HG03575 (cell line): ENCODE measurements around the gene FOXP1.

Source experiments
- ATAC-seq: cut with Tn5 transposase; IDR thresholded peaks from one replicate; pipeline ENCODE4 v1.9.1; 2021; ENCODE audit not compliant: unreplicated experiment, insufficient number of reproducible peaks, low FRiP score; ENCODE audit errors: extremely low read depth

The FOXP1 gene

GRCh38 chr3:71109241-71109976 lies 474.1 kb downstream of the FOXP1 start:
- ATAC-seq: no peak

- ATAC-seq: no peak
Measured at GRCh38 chr3:71107926-71108325, 475.6 kb downstream of the FOXP1 start.

GRCh38 chr3:71104976-71105375 lies 478.6 kb downstream of the FOXP1 start:
- ATAC-seq: no peak

- no peak for ATAC-seq
Measured at GRCh38 chr3:71104556-71104955, 479.0 kb downstream of the FOXP1 start.

GRCh38 chr3:71104121-71104541 lies 479.4 kb downstream of the FOXP1 start:
- ATAC-seq: no peak

- no peak for ATAC-seq
Measured at GRCh38 chr3:71103430-71103921, 480.1 kb downstream of the FOXP1 start.

GRCh38 chr3:71102111-71102983 lies 481.2 kb downstream of the FOXP1 start:
- ATAC-seq: no peak

GRCh38 chr3:71101626-71102025 lies 481.9 kb downstream of the FOXP1 start:
- ATAC-seq: no peak

- no peak for ATAC-seq
Measured at GRCh38 chr3:71101014-71101413, 482.5 kb downstream of the FOXP1 start.

GRCh38 chr3:71099997-71100719 lies 483.4 kb downstream of the FOXP1 start:
- no peak for ATAC-seq

- ATAC-seq: no peak
Measured at GRCh38 chr3:71097557-71097956, 486.0 kb downstream of the FOXP1 start.

- ATAC-seq: no peak
Measured at GRCh38 chr3:71095511-71096291, 487.8 kb downstream of the FOXP1 start.

GRCh38 chr3:71094658-71095209 lies 488.8 kb downstream of the FOXP1 start:
- no peak for ATAC-seq

- no peak for ATAC-seq
Measured at GRCh38 chr3:71092665-71093064, 490.9 kb downstream of the FOXP1 start.

- ATAC-seq: no peak
Measured at GRCh38 chr3:71090207-71090606, 493.3 kb downstream of the FOXP1 start.

GRCh38 chr3:71089271-71089847 lies 494.2 kb downstream of the FOXP1 start:
- no peak for ATAC-seq

GRCh38 chr3:71088742-71089141 lies 494.8 kb downstream of the FOXP1 start:
- ATAC-seq: no peak

- ATAC-seq: no peak
Measured at GRCh38 chr3:71088019-71088708, 495.4 kb downstream of the FOXP1 start.
